GM18519 (cell line): ENCODE measurements around the gene SPDYE6.
"Not testable (repeated sequence)": the region's sequence is repeated elsewhere in the genome, so short reads cannot be mapped to it uniquely, and the experiment has no call there.

Experiments
- ATAC-seq: cut with Tn5 transposase; IDR thresholded peaks from one replicate; pipeline ENCODE4 v1.9.1; 2021; ENCODE audit warnings: mild to moderate bottlenecking, moderate library complexity; ENCODE audit not compliant: unreplicated experiment, low FRiP score

SPDYE6 gene

DNA sequence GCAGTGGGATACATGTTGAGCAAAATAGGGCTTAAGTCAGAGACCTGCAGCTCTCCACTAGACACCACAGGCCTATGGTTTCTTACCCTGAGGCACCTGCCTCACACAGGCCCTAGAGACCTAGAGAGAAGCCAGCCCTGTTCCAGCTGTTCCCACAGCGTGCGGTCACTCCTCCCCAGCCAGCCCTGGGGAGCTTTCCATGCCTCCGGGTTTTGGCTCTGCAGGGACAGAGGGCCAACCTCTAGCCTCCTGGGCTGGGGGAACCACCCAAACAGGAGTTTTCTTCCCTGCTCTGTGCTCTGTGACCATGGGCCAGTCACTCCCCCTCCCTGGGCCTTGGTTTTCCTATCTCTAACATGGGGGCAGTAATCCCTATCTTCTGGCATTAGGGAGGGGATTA is 36.6 kb downstream of the SPDYE6 start:
- ATAC-seq = no peak

DNA sequence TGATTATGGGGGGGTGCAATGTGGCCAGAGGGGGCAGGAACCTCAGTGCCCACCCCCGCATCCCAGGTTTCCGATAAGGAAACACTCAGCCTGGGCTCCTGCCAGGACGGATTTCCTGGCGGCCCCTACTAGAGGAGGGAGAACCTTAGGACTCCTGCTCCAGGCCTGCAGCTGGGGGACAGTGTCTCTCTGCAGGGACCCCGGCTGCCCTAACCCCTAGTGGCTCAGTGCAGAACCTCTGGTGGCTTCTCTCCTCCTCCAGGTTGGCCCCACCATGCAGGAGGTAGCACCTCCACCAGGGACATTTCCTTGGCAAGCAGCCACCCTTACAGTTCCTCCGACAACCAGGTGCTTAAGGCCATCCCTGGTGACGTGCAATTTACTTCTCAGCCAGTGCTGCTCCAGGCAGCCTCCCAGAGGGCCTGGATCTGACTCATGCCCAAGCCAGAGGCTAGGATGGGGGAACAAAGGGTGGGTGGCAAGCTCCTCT is 37.7 kb downstream of the SPDYE6 start:
- ATAC-seq = no peak

DNA sequence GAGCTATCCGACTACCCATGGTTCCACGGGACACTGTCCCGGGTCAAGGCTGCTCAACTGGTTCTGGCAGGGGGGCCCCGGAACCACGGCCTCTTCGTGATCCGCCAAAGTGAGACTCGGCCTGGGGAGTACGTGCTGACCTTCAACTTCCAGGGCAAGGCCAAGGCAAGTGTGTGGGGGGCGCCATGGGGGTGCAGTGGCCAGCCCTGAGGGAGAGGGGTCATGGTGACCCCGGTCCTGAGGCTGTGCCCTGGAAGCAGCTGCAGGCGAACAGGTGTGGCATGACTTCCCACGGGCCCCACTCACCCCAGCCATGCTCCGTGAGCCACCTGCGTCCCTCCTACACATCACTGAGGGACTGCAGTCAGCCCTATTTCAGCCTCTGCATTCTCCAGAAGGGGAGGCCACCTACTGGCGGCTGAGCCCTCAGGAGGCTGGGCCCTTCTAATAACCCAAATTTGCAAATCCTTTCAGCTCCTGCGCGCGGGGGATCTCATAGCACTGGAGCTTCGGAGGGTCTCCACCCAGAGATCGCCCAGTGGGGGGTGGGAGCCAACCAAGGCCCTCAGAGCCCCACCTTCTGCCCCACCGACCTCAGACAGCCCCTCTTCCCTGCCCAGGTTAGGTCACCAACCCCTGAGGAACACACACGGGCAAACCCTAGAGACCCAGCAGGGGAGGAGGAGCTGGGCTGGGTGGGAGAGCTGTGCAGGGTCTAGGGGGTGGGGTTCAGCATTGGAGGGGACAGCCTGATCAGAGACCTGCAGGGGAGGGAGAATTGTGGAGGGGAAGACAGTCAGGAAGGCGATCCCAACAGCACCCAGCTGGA is 38.8 kb downstream of the SPDYE6 start:
- no peak for ATAC-seq

DNA sequence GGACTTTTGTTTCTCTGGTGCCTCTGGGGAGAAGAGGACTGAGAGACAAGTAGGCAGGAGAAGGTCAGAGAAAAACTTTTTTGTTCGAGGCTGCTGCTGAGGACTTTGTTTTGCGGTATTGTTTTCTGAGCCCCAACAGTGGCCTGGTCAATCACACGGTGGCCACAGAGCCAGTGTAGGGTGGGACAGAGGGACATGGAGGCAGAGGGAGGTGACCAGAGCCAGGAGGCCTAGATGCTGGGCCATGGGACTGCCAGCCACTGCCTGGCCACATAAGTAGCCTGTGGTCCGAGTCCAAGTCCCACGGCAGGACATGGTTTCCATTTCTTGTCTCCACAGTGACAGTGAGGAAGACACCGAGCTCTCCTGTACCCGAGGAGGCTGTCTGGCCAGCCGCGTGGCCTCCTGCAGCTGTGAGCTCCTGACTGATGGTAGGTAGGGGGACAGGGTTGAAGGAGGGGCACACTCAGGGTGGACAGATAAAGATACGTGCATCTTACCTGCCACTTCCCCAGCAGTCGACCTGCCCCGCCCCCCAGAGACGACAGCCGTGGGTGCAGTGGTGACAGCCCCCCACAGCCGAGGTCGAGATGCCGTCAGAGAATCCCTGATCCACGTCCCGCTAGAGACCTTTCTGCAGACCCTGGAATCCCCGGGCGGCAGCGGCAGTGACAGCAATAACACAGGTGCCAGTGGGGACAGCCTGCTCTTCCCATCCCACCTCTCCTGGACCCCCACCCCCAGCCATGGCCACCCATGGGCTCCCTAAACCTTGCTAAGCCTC is 42.1 kb downstream of the SPDYE6 start:
- ATAC-seq = no peak

DNA sequence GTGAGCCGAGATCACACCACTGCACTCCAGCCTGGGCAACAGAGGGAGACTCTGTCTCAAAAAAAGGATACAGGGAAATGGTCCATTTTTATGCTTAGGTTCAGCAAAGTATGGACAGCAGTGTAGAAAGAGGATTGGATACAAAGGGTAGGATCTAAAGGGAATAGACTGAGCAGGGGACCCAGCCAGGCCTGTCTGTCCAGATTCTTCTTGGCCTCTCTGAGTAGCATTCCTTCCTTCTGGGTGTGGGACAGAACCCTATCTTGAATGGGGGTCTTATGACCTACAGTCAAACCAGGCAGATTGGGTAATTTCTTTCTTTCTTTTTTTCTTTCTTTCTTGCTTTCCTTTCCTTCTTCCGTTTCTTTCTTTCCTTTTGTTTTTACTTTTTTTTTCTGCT is 43.9 kb downstream of the SPDYE6 start:
- no peak for ATAC-seq

DNA sequence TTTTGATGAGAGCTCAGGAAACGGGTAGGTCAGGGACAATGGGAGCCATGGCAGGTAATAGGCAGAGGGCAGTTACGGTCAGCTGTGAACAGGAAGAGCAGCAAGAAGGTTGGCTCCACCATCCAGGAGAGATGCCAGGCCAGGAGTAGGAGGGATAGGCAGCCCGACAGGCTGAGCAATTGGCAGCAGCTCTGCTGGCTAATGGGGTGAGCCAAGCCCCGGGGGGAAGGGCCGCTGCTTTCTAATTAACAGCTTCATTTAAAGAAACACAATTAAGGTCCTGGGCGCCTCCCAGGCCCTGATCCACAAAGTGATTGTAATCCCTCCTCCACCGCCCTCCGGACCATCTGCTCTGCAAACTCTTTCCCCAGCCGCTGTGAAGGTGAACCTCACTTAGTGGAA is 45.8 kb downstream of the SPDYE6 start:
- ATAC-seq = no peak

DNA sequence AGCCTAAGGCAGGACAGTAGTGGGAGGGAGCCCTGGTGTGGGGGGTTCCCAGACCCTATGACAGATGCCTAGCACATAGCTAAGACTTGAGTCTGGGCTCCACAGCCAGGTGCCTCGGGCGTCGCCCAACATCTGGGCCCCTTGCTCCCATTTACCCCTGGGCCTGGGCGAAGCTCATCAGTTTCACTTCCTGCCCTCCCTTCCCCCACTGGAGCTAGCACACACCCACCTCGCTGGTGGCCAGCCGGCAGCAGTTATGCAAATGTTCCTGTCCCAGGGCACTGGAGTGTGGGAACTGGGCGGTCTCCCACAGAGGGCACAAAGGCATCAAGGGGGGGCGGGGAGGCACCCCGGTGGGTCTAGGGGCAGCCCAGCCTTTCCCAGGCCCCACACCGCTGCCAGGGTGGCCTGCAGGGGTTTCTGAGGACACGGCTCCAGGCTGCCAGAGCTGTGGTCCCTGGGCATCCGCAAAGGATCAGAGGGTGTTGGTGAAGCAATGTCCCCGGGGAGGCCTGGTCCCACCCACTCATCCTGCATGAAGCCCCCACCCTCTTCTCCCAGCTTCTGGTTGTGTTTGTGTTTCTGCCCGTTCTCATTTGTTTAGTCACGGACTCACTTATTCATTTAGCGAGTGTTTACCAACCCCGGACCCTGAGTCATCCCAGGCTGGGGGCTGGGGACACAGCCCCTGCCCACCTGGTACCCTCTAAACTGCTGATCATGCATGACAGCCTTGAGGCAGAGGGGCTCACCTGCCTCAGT is 49.1 kb downstream of the SPDYE6 start:
- ATAC-seq = peak; percentile 55

DNA sequence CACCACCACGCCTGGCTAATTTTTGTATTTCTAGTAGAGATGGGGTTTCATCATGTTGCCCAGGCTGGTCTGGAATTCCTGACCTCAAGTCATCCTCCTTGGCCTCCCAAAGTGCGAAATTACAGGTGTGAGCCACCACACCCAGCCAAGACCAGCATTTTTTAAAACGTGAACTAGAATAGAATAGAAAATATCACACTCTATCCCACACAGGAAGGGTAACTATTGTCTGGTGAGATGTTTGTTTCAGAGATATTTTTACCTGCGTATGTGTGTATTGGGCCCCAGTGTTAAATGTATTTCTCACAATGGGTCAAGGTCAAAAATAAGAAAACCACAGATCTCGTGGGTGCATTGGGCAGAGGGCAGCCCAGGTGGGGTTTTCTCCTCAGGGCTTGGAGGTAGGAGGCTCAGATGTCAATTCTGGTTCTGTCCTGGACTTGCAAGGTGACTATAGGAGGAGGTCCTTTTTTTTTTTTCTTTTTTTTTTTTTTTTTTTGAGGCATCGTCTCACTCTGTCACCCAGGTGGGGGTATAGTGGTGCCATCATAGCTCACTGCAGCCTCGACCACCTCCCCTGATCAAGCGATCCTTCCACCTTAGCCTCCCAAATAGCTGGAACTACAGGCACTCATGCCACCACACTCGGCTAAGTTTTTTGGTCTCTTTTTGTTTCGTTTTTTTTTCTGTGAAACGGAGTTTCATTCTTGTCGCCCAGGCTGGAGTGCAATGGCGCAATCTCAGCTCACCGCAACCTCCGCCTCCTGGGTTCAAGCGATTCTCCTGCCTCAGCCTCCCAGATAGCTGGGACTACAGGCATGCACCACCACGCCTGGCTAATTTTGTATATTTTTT is 50.6 kb downstream of the SPDYE6 start:
- ATAC-seq = no peak

DNA sequence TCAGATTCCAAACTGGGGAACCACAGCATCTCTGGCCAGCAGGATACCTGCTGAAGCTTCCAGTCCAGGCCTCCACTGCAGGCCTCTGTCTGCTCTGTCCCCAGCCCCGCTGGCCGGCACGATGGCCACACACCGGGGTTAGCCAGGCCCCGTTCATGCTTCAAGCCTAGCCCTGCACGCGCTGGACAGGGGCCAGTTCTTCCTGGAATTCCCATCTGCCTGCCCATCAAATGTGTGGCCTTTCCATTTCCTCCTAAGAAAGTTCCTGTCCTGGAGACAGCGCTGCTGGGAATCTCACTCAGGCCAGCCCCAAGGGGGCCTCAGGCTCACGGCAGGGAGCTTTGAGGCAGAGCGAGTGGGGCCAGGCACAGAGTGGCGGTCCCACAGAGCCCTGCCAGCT is 51.6 kb downstream of the SPDYE6 start:
- ATAC-seq = no peak

DNA sequence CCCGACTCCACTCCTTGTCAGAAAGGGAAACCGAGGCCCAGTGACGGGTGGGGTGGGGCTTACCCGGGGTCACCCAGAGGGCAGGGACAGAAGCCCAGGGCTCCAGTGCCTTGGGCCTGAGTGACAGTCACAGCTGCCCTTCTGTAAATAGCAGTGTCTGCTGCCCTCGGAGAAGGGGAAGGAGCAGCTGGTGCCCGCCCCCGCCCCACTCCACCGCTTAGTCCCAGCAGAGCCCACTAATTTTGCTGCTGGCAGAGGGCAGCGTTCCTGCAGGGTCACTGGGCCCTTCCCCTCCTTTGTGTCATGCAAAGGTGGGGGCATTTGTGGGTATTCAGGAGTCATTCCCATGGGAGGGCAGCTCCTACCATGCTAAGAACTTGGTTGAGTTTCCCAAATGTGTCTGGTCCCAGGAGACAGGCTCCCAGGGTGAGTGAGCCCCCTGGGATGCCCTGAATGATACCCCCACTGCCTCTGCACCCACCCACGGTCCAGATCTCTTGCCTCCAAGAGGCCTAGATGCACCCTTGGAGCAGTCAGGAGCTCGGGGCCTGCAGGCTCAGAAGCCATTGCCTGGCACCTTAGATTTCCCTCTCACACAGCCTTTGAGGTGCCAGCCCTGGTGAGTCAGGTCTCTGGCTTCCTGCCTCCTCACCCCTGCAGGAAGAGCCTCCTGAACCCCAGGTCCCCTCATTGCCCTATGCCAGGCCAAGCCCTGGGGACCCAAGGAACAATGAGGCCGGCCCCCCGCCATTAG is 52.4 kb downstream of the SPDYE6 start:
- no peak for ATAC-seq

DNA sequence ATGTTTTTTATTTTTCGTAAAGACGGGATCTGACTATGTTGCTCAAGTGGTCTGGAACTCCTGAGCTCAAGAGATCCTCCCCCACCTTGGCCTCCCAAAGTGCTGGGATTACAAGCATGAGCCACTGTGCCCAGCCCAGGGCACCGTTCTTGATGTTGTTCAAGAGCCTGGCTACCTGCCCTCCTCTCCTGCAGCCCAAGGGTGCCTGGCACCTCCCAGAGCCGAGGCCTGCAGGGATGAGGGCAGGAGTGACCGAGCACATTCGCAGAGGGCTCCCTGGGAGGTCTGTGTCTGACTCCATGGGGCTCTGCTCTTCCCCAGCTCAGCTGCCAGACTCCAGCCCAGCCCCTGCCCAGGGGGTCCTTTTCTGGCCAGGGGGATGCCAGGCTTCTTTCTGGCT is 54.2 kb downstream of the SPDYE6 start:
- no peak for ATAC-seq

DNA sequence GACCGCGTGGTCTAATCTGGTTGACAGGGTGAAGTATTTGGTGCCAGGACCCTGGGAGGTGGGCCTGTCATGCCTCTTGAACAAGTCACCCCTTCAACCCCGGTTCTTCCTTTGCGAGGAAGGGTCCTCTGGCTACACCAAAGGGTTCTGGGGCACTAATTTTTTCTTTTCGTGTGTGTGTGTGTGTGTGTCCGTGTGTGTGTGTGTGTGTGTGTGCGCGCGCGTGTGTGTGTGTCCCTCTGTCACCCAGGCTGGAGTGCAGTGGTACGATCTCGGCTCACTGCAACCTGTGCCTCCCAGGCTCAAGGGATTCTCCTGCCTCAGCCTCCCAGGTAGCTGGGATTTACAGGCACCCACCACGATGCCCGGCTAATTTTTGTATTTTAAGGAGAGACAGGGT is 54.9 kb downstream of the SPDYE6 start:
- not testable (repeated sequence) for ATAC-seq

DNA sequence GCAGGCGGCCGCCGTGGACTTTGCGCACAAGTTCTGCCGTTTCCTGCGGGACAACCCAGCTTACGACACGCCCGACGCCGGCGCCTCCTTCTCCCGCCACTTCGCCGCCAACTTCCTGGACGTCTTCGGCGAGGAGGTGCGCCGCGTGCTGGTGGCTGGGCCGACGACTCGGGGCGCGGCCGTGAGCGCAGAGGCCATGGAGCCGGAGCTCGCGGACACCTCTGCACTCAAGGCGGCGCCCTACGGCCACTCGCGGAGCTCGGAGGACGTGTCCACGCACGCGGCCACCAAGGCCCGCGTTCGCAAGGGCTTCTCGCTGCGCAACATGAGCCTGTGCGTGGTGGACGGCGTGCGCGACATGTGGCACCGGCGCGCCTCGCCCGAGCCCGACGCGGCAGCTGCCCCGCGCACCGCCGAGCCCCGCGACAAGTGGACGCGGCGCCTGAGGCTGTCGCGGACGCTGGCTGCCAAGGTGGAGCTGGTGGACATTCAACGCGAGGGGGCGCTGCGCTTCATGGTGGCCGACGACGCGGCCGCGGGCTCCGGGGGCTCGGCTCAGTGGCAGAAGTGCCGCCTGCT is 55.5 kb downstream of the SPDYE6 start:
- no peak for ATAC-seq

DNA sequence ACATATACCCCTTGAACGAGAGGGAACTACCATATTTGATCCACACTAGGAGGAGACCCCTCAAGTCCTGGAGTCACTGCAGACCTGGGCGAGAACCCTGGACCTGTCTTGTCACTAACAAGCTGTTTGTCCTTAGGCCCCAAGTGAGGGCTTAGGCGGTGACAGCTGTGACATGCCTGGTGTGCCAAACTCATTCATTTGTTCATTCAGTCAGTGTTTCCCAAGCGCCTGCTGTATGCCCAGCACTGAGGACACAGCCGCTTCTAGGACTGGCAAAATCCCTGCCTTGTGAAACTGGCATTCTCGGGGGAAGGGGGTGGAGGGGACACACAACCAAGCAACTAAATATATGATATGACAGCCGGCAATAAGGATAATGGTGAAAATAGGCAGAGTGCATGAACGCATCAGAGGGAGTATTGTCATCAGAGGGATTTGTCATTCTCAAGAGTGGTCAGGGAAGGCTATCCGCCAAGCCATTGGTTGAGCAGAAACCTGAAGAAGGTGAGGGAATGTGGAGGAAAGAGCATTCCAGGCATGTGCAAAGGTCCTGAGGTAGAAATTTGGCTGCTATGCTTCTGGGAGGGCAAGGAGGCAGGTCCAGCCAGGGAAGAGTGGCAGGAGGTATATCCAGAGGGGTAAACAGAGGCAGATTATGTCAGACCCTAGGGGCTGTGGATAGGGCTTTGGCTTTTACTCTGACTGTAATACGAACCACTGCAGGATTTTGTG is 58.6 kb downstream of the SPDYE6 start:
- ATAC-seq = no peak

DNA sequence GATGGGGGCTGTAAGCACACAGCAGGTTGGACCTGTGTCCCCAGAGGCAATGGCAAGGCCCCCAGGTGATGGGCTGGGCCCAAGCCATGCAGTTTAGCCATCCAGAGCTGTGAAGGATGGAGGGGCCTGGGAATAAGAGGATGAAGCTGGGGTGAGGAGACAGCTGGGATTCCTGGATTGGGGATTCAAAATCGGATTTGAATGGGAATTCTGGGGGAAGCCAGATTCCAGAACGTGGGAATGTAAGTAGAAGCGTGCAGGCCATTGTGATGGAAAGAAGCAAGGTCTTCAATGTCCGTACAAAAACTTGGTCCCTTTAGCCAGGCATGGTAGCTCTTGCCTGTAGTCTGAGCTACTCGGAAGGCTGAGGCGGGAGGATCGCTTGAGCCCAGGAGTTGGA is 59.7 kb downstream of the SPDYE6 start:
- ATAC-seq = no peak

DNA sequence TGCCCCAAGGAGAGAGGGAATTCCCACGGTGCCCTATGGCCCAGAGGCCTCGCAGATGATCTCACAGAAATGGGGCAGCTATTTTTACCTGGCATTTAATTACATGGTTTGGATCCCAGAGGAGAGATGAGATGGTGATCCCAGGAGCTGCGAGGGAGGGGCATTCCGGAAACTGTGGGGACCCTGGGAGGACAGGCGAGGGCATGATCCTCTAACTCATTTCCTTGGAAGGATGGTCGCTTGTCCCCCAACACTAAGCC is 60.1 kb downstream of the SPDYE6 start:
- no peak for ATAC-seq
